Heart left ventricle (tissue), 13 donors: ENCODE results near the gene LRBA.

Source experiments
- CTCF ChIP-seq, 12 donors: fragments of 200-600 bp; sonication (generic) in 4 of 12; IDR thresholded peaks; one replicate each; pipeline versions ENCODE4 v1.5.0 to v1.8.0; 2018 to 2022; ENCODE audit warnings: antibody characterized with exemption in 12 of 12, mild to moderate bottlenecking in 5 of 12
- POLR2A ChIP-seq, 2 donors: fragments of 450-650 bp; IDR thresholded peaks; one replicate each; pipeline ENCODE4 v1.6.1; 2017; ENCODE audit warnings: antibody characterized with exemption in 2 of 2, mild to moderate bottlenecking in 2 of 2, moderate library complexity in 2 of 2
- donor health status: ischemic (EF 13 %, LVEDD 7.1; RV severe dilation, severe dysfunction).
- donor health status: DM: no; HTN: yes; CAD: no.
- donor health status: DM: no; HTN: no; CAD: no.
- donor health status: ischemic (EF 25% LVEDD 6.9; RV normal size, moderate dysfunction).
- donor health status: ischemic (EF 25% LVEDD 5.7; RV mildly dilated, moderate dysfunction).
- donor health status: ischemic (EF 35%, LVEDD 5.7; RV mildly dilated, moderate dysfunction).
- donor health status: nonischemic (EF 11% LVEDD 7.7; RV severe dilation, severe dysfunction).
- donor health status: DM: yes; HTN: yes; CAD: no.
- donor health status: PGD.
- donor health status: ischemic (EF 29% LVEDD 5.4; RV normal size, mild dysfunction).
- donor health status: nonischemic (EF 23%, LVEDD 6.1; RV moderate dilation, normal function).

- TF ChIP-seq CTCF (IDR thresholded peaks at IDR 0.05), result no peak
- no peak for TF ChIP-seq POLR2A (IDR thresholded peaks at IDR 0.05)
Measured at GRCh38 chr4:150477869-150478268, 537.2 kb downstream of the LRBA start.
